RWPE2 (cell line): ENCODE data around the gene CA10.

Source experiments
- ATAC-seq: fragments of 200-7000 bp; cut with Tn5 transposase; 3 replicates; pipeline ENCODE4 v1.9.1; 2021; ENCODE audit warnings: low read depth
- DNase-seq: peaks from one replicate; pipeline ENCODE4 v3.0.0-alpha.2; 2020; ENCODE audit warnings: low spot score
- H3K27ac ChIP-seq: fragments of 450-650 bp; 2 replicates; pipeline ENCODE4 v1.5.1; 2017; ENCODE audit warnings: mild to moderate bottlenecking; ENCODE audit not compliant: poor library complexity, severe bottlenecking
- H3K27me3 ChIP-seq: fragments of 250-450 bp; sonication (Bioruptor Pico); 2 replicates; pipeline ENCODE4 v1.5.1; 2021; ENCODE audit warnings: mild to moderate bottlenecking, moderate library complexity; ENCODE audit not compliant: insufficient read depth, poor library complexity, severe bottlenecking
- H3K36me3 ChIP-seq: fragments of 250-450 bp; sonication (Bioruptor Pico); 2 replicates; pipeline ENCODE4 v1.5.1; 2020; ENCODE audit warnings: low read depth, mild to moderate bottlenecking, moderate library complexity
- H3K4me1 ChIP-seq: fragments of 250-450 bp; sonication (Bioruptor Pico); 2 replicates; pipeline ENCODE4 v1.5.1; 2021; ENCODE audit warnings: mild to moderate bottlenecking, moderate library complexity; ENCODE audit not compliant: insufficient read depth, poor library complexity, severe bottlenecking
- H3K4me3 ChIP-seq: fragments of 250-450 bp; sonication (Bioruptor Pico); 2 replicates; pipeline ENCODE4 v1.5.1; 2021; ENCODE audit warnings: mild to moderate bottlenecking, moderate library complexity; ENCODE audit not compliant: severe bottlenecking
- H3K9me3 ChIP-seq: fragments of 250-450 bp; sonication (Bioruptor Pico); 2 replicates; pipeline ENCODE4 v1.5.1; 2021; ENCODE audit warnings: mild to moderate bottlenecking, moderate library complexity; ENCODE audit not compliant: severe bottlenecking
- CTCF ChIP-seq: fragments of 450-650 bp; IDR thresholded peaks from one replicate; pipeline ENCODE4 v1.5.1; 2017; ENCODE audit warnings: mild to moderate bottlenecking, moderate library complexity; ENCODE audit not compliant: poor library complexity, severe bottlenecking

CA10 gene

GRCh38 chr17:51763058-51763457 is 395.5 kb downstream of the CA10 start:
- Histone ChIP-seq H3K9me3 (no peaks in the 10 kb centered on the region), H3K27ac (no peak overlapping the region), H3K36me3 (no peaks in the 10 kb centered on the region), H3K4me3 (no peak overlapping the region), H3K27me3 (no peaks in the 10 kb centered on the region), H3K4me1 (no peaks in the 10 kb centered on the region)
- ATAC-seq = no peak
- TF ChIP-seq CTCF = no peak
- no peak for DNase-seq

GRCh38 chr17:51761105-51761504 is 397.4 kb downstream of the CA10 start:
- no peak overlapping the region for H3K27ac ChIP-seq
- ATAC-seq (no peak), DNase-seq (no peak)
- no peak overlapping the region for H3K4me3 ChIP-seq
- H3K9me3 ChIP-seq = no peaks in the 10 kb centered on the region
- H3K36me3 ChIP-seq = no peaks in the 10 kb centered on the region
- H3K27me3 ChIP-seq = no peaks in the 10 kb centered on the region
- TF ChIP-seq CTCF = no peak
- H3K4me1 ChIP-seq = no peaks in the 10 kb centered on the region

- H3K27me3 ChIP-seq = no peaks in the 10 kb centered on the region
- no peaks in the 10 kb centered on the region for H3K9me3 ChIP-seq
- no peak overlapping the region for H3K27ac ChIP-seq
- no peak for TF ChIP-seq CTCF
- H3K4me1 ChIP-seq = no peaks in the 10 kb centered on the region
- no peaks in the 10 kb centered on the region for H3K36me3 ChIP-seq
- ATAC-seq = no peak
- no peak for DNase-seq
- no peak overlapping the region for H3K4me3 ChIP-seq
Observed at GRCh38 chr17:51759260-51759659, 399.3 kb downstream of the CA10 start.

- no peak overlapping the region for H3K27ac ChIP-seq
- TF ChIP-seq CTCF = no peak
Observed at GRCh38 chr17:51751072-51751471, 407.4 kb downstream of the CA10 start.

GRCh38 chr17:51748749-51749604 is 409.5 kb downstream of the CA10 start:
- Histone ChIP-seq H3K36me3 (no peaks in the 10 kb centered on the region), H3K4me3 (no peak overlapping the region), H3K4me1 (no peaks in the 10 kb centered on the region), H3K9me3 (no peaks in the 10 kb centered on the region), H3K27me3 (no peaks in the 10 kb centered on the region), H3K27ac (no peak overlapping the region)
- DNase-seq (no peak), ATAC-seq (no peak)
- no peak for TF ChIP-seq CTCF

More at GRCh38 chr17:51751072-51751471, 407.4 kb downstream of the CA10 start:
- no peaks in the 10 kb centered on the region for H3K27me3 ChIP-seq
- no peak for ATAC-seq
- no peak overlapping the region for H3K4me3 ChIP-seq
- H3K36me3 ChIP-seq = no peaks in the 10 kb centered on the region
- DNase-seq = no peak
- no peaks in the 10 kb centered on the region for H3K9me3 ChIP-seq
- H3K4me1 ChIP-seq = no peaks in the 10 kb centered on the region
